Fibroblast of lung (primary cell): Measurements from ENCODE around the gene TPPP3.

Experiments
- CTCF ChIP-seq, 2 donors: IDR thresholded peaks in 1 of 2; conservative IDR thresholded peaks in 1 of 2; 1 replicate in 1 of 2; 2 replicates in 1 of 2; pipeline ENCODE4 v1.5.1; 2011 to 2012; ENCODE audit warnings: low read length in 2 of 2, control low read depth in 1 of 2, inconsistent platforms in 1 of 2, low read depth in 1 of 2, mild to moderate bottlenecking in 1 of 2
- EZH2 ChIP-seq: IDR thresholded peaks from 2 replicates; pipeline ENCODE4 v1.5.1; 2012; ENCODE audit warnings: low read length, control low read depth, mild to moderate bottlenecking; ENCODE audit errors: missing control alignments

DNA sequence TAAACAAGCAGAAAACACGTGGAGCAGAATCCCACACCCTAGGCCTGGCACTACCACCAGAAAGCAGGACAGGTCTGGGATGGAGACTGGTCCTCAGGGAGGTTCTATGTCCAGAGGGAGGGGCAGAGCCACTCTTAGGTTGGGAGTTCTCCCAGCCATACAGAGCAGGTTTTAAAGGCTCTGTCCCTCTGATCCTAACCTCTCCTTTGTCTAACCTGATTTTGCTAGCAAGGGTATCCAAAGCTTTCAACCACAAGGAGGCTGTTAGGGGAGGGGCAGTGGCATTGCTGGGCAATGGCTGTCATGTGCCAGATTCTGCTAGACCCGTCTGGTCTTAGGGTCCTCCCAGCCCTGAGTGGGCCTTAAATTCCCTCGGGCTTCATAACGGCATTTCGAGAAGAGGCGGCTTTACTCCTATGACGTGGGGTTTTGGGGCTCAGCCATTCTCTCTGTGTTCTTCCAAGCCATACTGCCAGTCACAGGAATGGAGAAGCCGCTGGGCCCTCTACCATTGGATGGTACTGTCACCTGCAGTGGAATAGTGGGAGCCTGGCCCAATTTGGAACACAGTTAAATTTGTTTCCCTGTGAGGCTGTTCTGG, 5.7 kb downstream of the TPPP3 start:
- TF ChIP-seq EZH2, result no peak
- TF ChIP-seq CTCF (conservative IDR thresholded peaks at IDR 0.05 in 1 of 2, IDR thresholded peaks at IDR 0.05 in 1 of 2; ENCODE audit: low read depth in 1 of 2, low read length in 2 of 2), result no peak
